Hepatocyte (in vitro differentiated cells): Measurements from ENCODE around the gene CPVL. TPM values are rescaled to one million over a fixed set of nuclear protein-coding genes. Genes with fewer than 3 reads are reported as not detected.

Experiments used
- DNase-seq: peaks from one replicate; pipeline ENCODE4 v3.0.0-alpha.2; 2016; ENCODE audit warnings: low spot score
- H2AFZ ChIP-seq: fragments of 200-600 bp; sonication (generic); 2 replicates; pipeline ENCODE4 v1.6.0; 2016; ENCODE audit warnings: antibody characterized with exemption, mild to moderate bottlenecking
- H3K27ac ChIP-seq: fragments of 200-600 bp; sonication (generic); 2 replicates; pipeline ENCODE4 v1.5.1; 2016; ENCODE audit warnings: mild to moderate bottlenecking
- H3K27me3 ChIP-seq: fragments of 200-600 bp; sonication (generic); 2 replicates; pipeline ENCODE4 v1.6.1; 2016
- H3K36me3 ChIP-seq: fragments of 200-600 bp; sonication (generic); replicated peaks from 2 replicates; pipeline ENCODE4 v1.5.1; 2016; ENCODE audit warnings: low read depth; ENCODE audit not compliant: insufficient read depth
- H3K4me1 ChIP-seq: fragments of 200-600 bp; sonication (generic); 2 replicates; pipeline ENCODE4 v1.5.1; 2016; ENCODE audit warnings: mild to moderate bottlenecking, moderate library complexity; ENCODE audit not compliant: insufficient read depth
- H3K4me2 ChIP-seq: fragments of 200-600 bp; sonication (generic); 2 replicates; pipeline ENCODE4 v1.6.0; 2016
- H3K4me3 ChIP-seq: fragments of 200-600 bp; sonication (generic); 2 replicates; pipeline ENCODE4 v1.5.1; 2016; ENCODE audit warnings: mild to moderate bottlenecking
- H3K79me2 ChIP-seq: fragments of 200-600 bp; sonication (generic); 2 replicates; pipeline ENCODE4 v1.6.0; 2017; ENCODE audit warnings: mild to moderate bottlenecking
- H3K9me2 ChIP-seq: fragments of 200-600 bp; sonication (generic); replicated peaks from 2 replicates; pipeline ENCODE4 v1.6.0; 2017; ENCODE audit warnings: mild to moderate bottlenecking; ENCODE audit not compliant: insufficient read depth
- H3K9me3 ChIP-seq: fragments of 200-600 bp; sonication (generic); 2 replicates; pipeline ENCODE4 v1.5.1; 2016; ENCODE audit warnings: low read depth, mild to moderate bottlenecking
- H4K20me1 ChIP-seq: fragments of 200-600 bp; sonication (generic); 2 replicates; pipeline ENCODE4 v1.6.0; 2016; ENCODE audit warnings: mild to moderate bottlenecking; ENCODE audit not compliant: insufficient read depth, poor library complexity, severe bottlenecking
- EZH2 ChIP-seq: fragments of 200-600 bp; sonication (generic); IDR thresholded peaks from 2 replicates; pipeline ENCODE4 v1.6.1; 2016; ENCODE audit warnings: antibody characterized with exemption, mild to moderate bottlenecking, borderline replicate concordance
- EZH2phosphoT487 ChIP-seq: fragments of 200-600 bp; sonication (generic); IDR thresholded peaks from one replicate; pipeline ENCODE4 v1.6.1; 2018; ENCODE audit warnings: antibody characterized with exemption, mild to moderate bottlenecking, low read depth, moderate library complexity; ENCODE audit not compliant: unreplicated experiment, severe bottlenecking
- WGBS: methylation state at CpG from one replicate; pipeline ENCODE4 v1.1.6; 2016; ENCODE audit warnings: low lambda C conversion rate; ENCODE audit errors: missing lambda C conversion rate; 5-methylcytosine and 5-hydroxymethylcytosine counted together
- polyA plus RNA-seq: library from polyadenylated mRNA; unstranded; fragments of >200 nt; fragmentation: Nextera tagmentation; extraction: Ambion mirVana; gene quantifications from 2 replicates; pipeline ENCODE4 v1.2.1, GENCODE V29; 2016
- total RNA-seq: library from RNA; depleted of rRNA; stranded (reverse); fragments of >200 nt; gene quantifications from 2 replicates; pipeline ENCODE4 v1.2.3, GENCODE V29; 2014
- TF ChIP-seq, protein P1 (sequence below): fragments of 200-600 bp; sonication (generic); IDR thresholded peaks from 2 replicates; pipeline ENCODE4 v1.5.1; 2016; ENCODE audit warnings: antibody characterized with exemption, mild to moderate bottlenecking; ENCODE audit not compliant: poor library complexity

Gene CPVL
- total and polyA plus RNA-seq, 2 experiments from 2014 or later: 26.2 to 36.3 TPM

DNA sequence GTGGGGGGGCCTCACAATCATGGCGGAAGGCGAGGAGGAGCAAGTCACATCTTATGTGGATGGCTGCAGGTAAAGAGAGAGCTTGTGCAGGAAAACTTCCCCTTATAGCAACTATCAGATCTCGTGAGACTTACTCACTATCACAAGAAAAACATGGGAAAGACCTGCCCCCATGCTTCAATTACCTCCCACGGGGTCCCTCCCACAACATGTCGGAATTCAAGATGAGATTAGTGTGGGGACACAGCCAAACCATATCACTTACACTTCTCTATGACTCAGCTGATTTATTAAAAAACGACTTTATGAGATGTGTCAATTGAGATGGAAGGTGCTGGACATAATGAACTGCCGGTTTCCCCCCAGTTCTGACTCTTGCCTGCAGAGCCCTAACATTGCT, 24.4 kb upstream of the CPVL start:
- WGBS: 87% methylated on average over 7 of the region's 7 CpGs
- Histone ChIP-seq H3K27ac (no peak overlapping the region), H3K79me2 (no peaks in the 10 kb centered on the region), H3K4me3 (no peak overlapping the region), H3K4me1 (no peaks in the 10 kb centered on the region), H3K4me2 (no peak overlapping the region), H3K9me2 (no peaks in the 10 kb centered on the region), H3K27me3 (no peaks in the 10 kb centered on the region), H2AFZ (no peak overlapping the region), H3K36me3 (no peaks in the 10 kb centered on the region), H4K20me1 (no peaks in the 10 kb centered on the region), H3K9me3 (no peaks in the 10 kb centered on the region)
- TF ChIP-seq EZH2phosphoT487 (no peak), EZH2 (no peak)
- TF ChIP-seq, protein P1, sequence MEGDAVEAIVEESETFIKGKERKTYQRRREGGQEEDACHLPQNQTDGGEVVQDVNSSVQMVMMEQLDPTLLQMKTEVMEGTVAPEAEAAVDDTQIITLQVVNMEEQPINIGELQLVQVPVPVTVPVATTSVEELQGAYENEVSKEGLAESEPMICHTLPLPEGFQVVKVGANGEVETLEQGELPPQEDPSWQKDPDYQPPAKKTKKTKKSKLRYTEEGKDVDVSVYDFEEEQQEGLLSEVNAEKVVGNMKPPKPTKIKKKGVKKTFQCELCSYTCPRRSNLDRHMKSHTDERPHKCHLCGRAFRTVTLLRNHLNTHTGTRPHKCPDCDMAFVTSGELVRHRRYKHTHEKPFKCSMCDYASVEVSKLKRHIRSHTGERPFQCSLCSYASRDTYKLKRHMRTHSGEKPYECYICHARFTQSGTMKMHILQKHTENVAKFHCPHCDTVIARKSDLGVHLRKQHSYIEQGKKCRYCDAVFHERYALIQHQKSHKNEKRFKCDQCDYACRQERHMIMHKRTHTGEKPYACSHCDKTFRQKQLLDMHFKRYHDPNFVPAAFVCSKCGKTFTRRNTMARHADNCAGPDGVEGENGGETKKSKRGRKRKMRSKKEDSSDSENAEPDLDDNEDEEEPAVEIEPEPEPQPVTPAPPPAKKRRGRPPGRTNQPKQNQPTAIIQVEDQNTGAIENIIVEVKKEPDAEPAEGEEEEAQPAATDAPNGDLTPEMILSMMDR: no peak
- DNase-seq: no peak

DNA sequence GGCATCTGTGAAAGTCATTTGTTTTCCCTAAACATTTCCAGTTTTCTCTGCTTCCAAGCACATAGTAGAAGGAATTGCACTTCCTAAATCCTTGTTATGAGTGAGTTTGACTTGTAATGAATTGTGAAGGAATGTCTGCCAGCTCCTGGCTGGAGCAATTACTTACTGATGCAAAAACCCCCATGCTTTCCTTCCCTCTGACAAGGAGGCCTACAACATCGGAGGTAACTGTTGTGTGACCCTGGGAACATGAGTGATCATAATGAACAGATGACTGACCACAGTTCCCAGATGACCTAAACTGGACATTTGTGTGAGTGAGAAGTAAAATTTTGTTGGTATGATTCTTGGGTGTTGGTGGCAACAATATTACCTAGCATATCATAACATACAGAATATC, 21.4 kb upstream of the CPVL start:
- H3K36me3 ChIP-seq: no peaks in the 10 kb centered on the region
- no peaks in the 10 kb centered on the region for H3K27me3 ChIP-seq
- H3K4me1 ChIP-seq: no peaks in the 10 kb centered on the region
- DNase-seq: no peak
- no peaks in the 10 kb centered on the region for H3K9me3 ChIP-seq
- no peak for TF ChIP-seq EZH2phosphoT487
- no peak for TF ChIP-seq EZH2
- no peaks in the 10 kb centered on the region for H4K20me1 ChIP-seq
- no peaks in the 10 kb centered on the region for H3K9me2 ChIP-seq
- no peaks in the 10 kb centered on the region for H3K79me2 ChIP-seq
- no peak overlapping the region for H3K4me3 ChIP-seq
- H3K4me2 ChIP-seq: no peak overlapping the region
- H2AFZ ChIP-seq: no peak overlapping the region
- 81% methylated on average over 1 of the region's 1 CpG for WGBS
- H3K27ac ChIP-seq: no peak overlapping the region

DNA sequence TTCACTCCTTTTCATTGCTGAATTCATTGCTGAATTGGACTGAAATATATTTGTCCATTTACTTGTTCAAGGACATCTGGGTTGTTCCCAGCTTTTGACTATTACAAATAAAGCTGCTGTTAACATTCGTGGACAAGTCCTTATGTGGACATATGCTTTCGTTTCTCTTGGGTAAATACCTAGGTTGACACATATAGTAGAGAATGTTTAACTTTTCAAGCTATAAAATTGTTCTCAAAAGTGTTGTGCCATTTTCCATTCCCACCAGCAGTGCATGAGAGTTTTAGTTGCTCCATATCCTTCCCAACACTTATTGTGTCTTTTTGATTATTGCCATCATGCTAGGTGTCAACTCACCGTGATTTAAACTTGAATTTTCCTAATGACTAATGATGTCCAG, 17.5 kb upstream of the CPVL start:
- Histone ChIP-seq H3K79me2 (no peaks in the 10 kb centered on the region), H3K4me1 (no peaks in the 10 kb centered on the region), H3K27ac (no peak overlapping the region), H3K9me3 (no peaks in the 10 kb centered on the region), H3K4me3 (no peak overlapping the region), H3K4me2 (no peak overlapping the region), H3K36me3 (no peaks in the 10 kb centered on the region), H3K27me3 (no peaks in the 10 kb centered on the region), H4K20me1 (no peaks in the 10 kb centered on the region), H2AFZ (no peak overlapping the region), H3K9me2 (no peaks in the 10 kb centered on the region)
- peak; percentile 19 for DNase-seq
- no peak for TF ChIP-seq EZH2phosphoT487
- TF ChIP-seq EZH2: no peak
- 58% methylated on average over 3 of the region's 3 CpGs for WGBS

DNA sequence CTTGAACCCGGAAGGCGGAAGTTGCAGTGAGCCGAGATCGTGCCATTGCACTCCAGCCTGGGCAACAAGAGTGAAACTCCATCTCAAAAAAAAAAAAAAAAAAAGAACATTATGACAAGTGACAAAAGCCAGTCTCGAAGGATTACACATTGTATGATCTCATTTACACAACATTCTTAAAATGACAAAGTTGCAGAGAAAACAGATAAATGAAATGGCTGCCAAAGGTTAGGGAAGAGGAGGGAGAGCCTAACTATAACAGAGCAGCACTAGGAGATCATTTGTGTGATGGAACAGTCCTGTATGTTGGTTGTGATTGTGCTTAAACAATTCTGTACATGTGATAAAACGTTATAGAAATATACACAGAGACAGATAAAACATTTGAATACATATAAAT, 16.2 kb upstream of the CPVL start:
- H3K9me3 ChIP-seq: no peaks in the 10 kb centered on the region
- H3K9me2 ChIP-seq: no peaks in the 10 kb centered on the region
- H2AFZ ChIP-seq: no peak overlapping the region
- H4K20me1 ChIP-seq: no peaks in the 10 kb centered on the region
- H3K79me2 ChIP-seq: no peaks in the 10 kb centered on the region
- H3K4me3 ChIP-seq: no peak overlapping the region
- H3K27me3 ChIP-seq: no peaks in the 10 kb centered on the region
- DNase-seq: no peak
- H3K27ac ChIP-seq: no peak overlapping the region
- WGBS: 85% methylated on average over 6 of the region's 6 CpGs
- H3K4me1 ChIP-seq: no peaks in the 10 kb centered on the region
- TF ChIP-seq EZH2: no peak
- TF ChIP-seq, protein P1: no peak
- no peak for TF ChIP-seq EZH2phosphoT487
- H3K4me2 ChIP-seq: no peak overlapping the region
- H3K36me3 ChIP-seq: no peaks in the 10 kb centered on the region
